Keratinocyte (primary cell): ENCODE results near the gene RBM26.

ENCODE experiments used
- CTCF ChIP-seq, 3 experiments: IDR thresholded peaks in 1 of 3; conservative IDR thresholded peaks in 1 of 3; optimal IDR thresholded peaks in 1 of 3; 2 replicates in 2 of 3; 3 replicates in 1 of 3; pipeline versions ENCODE3 to v1.5.1; 2011; ENCODE audit warnings: low read length in 3 of 3, mild to moderate bottlenecking in 3 of 3, moderate library complexity in 2 of 3, control low read depth in 1 of 3, inconsistent platforms in 1 of 3; ENCODE audit not compliant: insufficient read depth in 2 of 3; ENCODE audit errors: extremely low read depth in 1 of 3
- EZH2 ChIP-seq: IDR thresholded peaks from one replicate; pipeline ENCODE4 v1.6.1; 2012; ENCODE audit warnings: inconsistent platforms, mild to moderate bottlenecking, low read length, moderate library complexity

DNA sequence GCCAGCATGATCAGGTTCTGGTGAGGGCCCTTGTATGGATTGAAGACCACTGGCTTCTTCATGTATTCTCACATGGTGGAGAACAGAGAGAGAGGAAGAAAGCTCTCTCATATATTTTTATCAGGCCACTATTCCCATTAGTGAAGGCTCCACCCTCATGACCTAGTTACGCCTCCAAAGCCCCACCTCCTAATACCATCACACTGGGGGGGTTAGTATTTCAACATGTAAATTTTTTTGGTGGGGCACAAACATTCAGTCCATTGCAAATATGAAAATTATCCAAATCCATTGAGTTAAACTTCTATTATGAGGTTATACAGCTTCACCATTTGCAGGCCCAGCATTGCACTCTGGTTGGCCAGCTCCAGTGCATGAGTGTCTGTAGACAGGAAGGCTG lies 33.2 kb upstream of the RBM26 start:
- TF ChIP-seq CTCF (optimal IDR thresholded peaks at IDR 0.05 in 1 of 3, IDR thresholded peaks at IDR 0.05 in 1 of 3, conservative IDR thresholded peaks at IDR 0.05 in 1 of 3; ENCODE audit: extremely low read depth in 1 of 3, insufficient read depth in 2 of 3, low read length in 3 of 3) (no peak), EZH2 (no peak)
